H9 (cell line): Measurements from ENCODE around the gene CPNE5. TPM values are rescaled to one million over a fixed set of nuclear protein-coding genes. Genes with fewer than 3 reads are reported as not detected.

ENCODE experiments used
- DNase-seq: peaks from one replicate; pipeline ENCODE4 v3.0.0-alpha.2; 2017
- H2AFZ ChIP-seq: one replicate; pipeline ENCODE4 v1.6.1; 2013; ENCODE audit warnings: mild to moderate bottlenecking, low read length, control low read depth, moderate library complexity
- H2AK5ac ChIP-seq: 2 replicates; pipeline ENCODE4 v1.6.1; 2013; ENCODE audit warnings: low read length, control low read depth, mixed read lengths; ENCODE audit not compliant: insufficient read length
- H2BK120ac ChIP-seq: one replicate; pipeline ENCODE4 v1.6.1; 2013; ENCODE audit warnings: low read depth, mild to moderate bottlenecking, low read length, control low read depth, inconsistent platforms; ENCODE audit not compliant: poor library complexity, severe bottlenecking
- H2BK12ac ChIP-seq: 2 replicates; pipeline ENCODE4 v1.6.1; 2013; ENCODE audit warnings: low read length, control low read depth, mixed read lengths, low read depth; ENCODE audit not compliant: insufficient read length
- H2BK15ac ChIP-seq: 2 replicates; pipeline ENCODE4 v1.6.1; 2013; ENCODE audit warnings: low read depth, low read length, control low read depth
- H2BK20ac ChIP-seq: one replicate; pipeline ENCODE4 v1.6.1; 2013; ENCODE audit warnings: low read depth, mild to moderate bottlenecking, low read length, control low read depth, inconsistent platforms; ENCODE audit not compliant: poor library complexity, severe bottlenecking
- H2BK5ac ChIP-seq: 2 replicates; pipeline ENCODE4 v1.6.1; 2013; ENCODE audit warnings: low read length, control low read depth, mixed read lengths; ENCODE audit not compliant: insufficient read length
- H3K14ac ChIP-seq: 2 replicates; pipeline ENCODE4 v1.6.1; 2013; ENCODE audit warnings: low read length, control low read depth; ENCODE audit not compliant: insufficient read depth
- H3K18ac ChIP-seq: 2 replicates; pipeline ENCODE4 v1.6.1; 2013; ENCODE audit warnings: low read depth, mild to moderate bottlenecking, mixed read lengths, low read length, control low read depth; ENCODE audit not compliant: insufficient read length
- H3K23ac ChIP-seq: 2 replicates; pipeline ENCODE4 v1.6.1; 2013; ENCODE audit warnings: low read length, control low read depth, mixed read lengths, low read depth; ENCODE audit not compliant: insufficient read length
- H3K23me2 ChIP-seq: 2 replicates; pipeline ENCODE4 v1.6.1; 2013; ENCODE audit warnings: low read depth, mild to moderate bottlenecking, mixed read lengths, low read length, control low read depth; ENCODE audit not compliant: insufficient read length, poor library complexity, severe bottlenecking
- H3K27ac ChIP-seq: 2 replicates; pipeline ENCODE4 v1.5.1; 2013; ENCODE audit warnings: low read length, control low read depth, mixed read lengths, low read depth; ENCODE audit not compliant: insufficient read length
- H3K27me3 ChIP-seq: 2 replicates; pipeline ENCODE4 v1.6.1; 2013; ENCODE audit warnings: low read length, control low read depth, inconsistent platforms; ENCODE audit not compliant: insufficient read depth
- H3K4ac ChIP-seq: 2 replicates; pipeline ENCODE4 v1.6.1; 2013; ENCODE audit warnings: low read depth, mild to moderate bottlenecking, control low read depth, inconsistent platforms, low read length, moderate library complexity
- H3K4me1 ChIP-seq: 2 replicates; pipeline ENCODE4 v1.6.1; 2013; ENCODE audit warnings: low read length, control low read depth, inconsistent platforms; ENCODE audit not compliant: insufficient read depth
- H3K4me2 ChIP-seq: 2 replicates; pipeline ENCODE4 v1.6.1; 2013; ENCODE audit warnings: low read length, control low read depth, mixed read lengths; ENCODE audit not compliant: insufficient read length, insufficient read depth
- H3K56ac ChIP-seq: 2 replicates; pipeline ENCODE4 v1.6.1; 2013; ENCODE audit warnings: low read depth, mild to moderate bottlenecking, mixed read lengths, low read length, control low read depth; ENCODE audit not compliant: insufficient read length
- H3K79me1 ChIP-seq: 2 replicates; pipeline ENCODE4 v1.6.1; 2013; ENCODE audit warnings: low read depth, mild to moderate bottlenecking, moderate library complexity, low read length, control low read depth, inconsistent platforms; ENCODE audit not compliant: insufficient read depth, poor library complexity, severe bottlenecking
- H3K79me2 ChIP-seq: 2 replicates; pipeline ENCODE4 v1.6.1; 2013; ENCODE audit warnings: low read length, control low read depth, inconsistent platforms; ENCODE audit not compliant: insufficient read depth
- H3K9ac ChIP-seq: 2 replicates; pipeline ENCODE4 v1.6.1; 2013; ENCODE audit warnings: low read length, control low read depth, mixed read lengths; ENCODE audit not compliant: insufficient read length; ENCODE audit errors: extremely low read depth
- H3K9me3 ChIP-seq: one replicate; pipeline ENCODE4 v1.6.1; 2013; ENCODE audit warnings: low read depth, low read length, inconsistent platforms; ENCODE audit not compliant: control insufficient read depth
- H3T11ph ChIP-seq: one replicate; pipeline ENCODE4 v1.6.1; 2013; ENCODE audit warnings: mild to moderate bottlenecking, low read length, control low read depth, inconsistent platforms
- H4K20me1 ChIP-seq: one replicate; pipeline ENCODE4 v1.6.1; 2013; ENCODE audit not compliant: control insufficient read depth, insufficient read length, insufficient read depth
- H4K5ac ChIP-seq: 2 replicates; pipeline ENCODE4 v1.6.1; 2013; ENCODE audit warnings: low read depth, mild to moderate bottlenecking, mixed read lengths, low read length, control low read depth; ENCODE audit not compliant: insufficient read length
- H4K8ac ChIP-seq: replicated peaks from 2 replicates; pipeline ENCODE4 v1.6.1; 2013; ENCODE audit warnings: low read length, control low read depth, mixed read lengths, low read depth; ENCODE audit not compliant: insufficient read length
- H4K91ac ChIP-seq: 2 replicates; pipeline ENCODE4 v1.6.1; 2013; ENCODE audit warnings: low read depth, mild to moderate bottlenecking, moderate library complexity, mixed read lengths, low read length, control low read depth; ENCODE audit not compliant: insufficient read length
- H3K27ac Mint-ChIP-seq, 3 experiments: 2 replicates in 2 of 3; 3 replicates in 1 of 3; pipeline ENCODE4 v1.8.0; 2020 to 2021; ENCODE audit warnings: mixed read lengths in 3 of 3, mild to moderate bottlenecking in 1 of 3, moderate library complexity in 1 of 3
- H3K27me3 Mint-ChIP-seq: 2 replicates; pipeline ENCODE4 v1.8.0; 2021; ENCODE audit warnings: low read depth, mild to moderate bottlenecking, moderate library complexity, mixed read lengths
- H3K36me3 Mint-ChIP-seq, 3 experiments: 2 replicates in 2 of 3; 3 replicates in 1 of 3; pipeline ENCODE4 v1.8.0; 2020 to 2021; ENCODE audit warnings: low read depth in 3 of 3, mixed read lengths in 3 of 3; ENCODE audit not compliant: insufficient read depth in 1 of 3
- H3K4me1 Mint-ChIP-seq, 2 experiments: 2 replicates each; pipeline ENCODE4 v1.8.0; 2020; ENCODE audit warnings: mixed read lengths in 2 of 2
- H3K4me3 Mint-ChIP-seq, 2 experiments: 2 replicates in 1 of 2; 3 replicates in 1 of 2; pipeline ENCODE4 v1.8.0; 2020 to 2021; ENCODE audit warnings: mild to moderate bottlenecking in 2 of 2, mixed read lengths in 2 of 2, moderate library complexity in 1 of 2
- H3K9me3 Mint-ChIP-seq, 2 experiments: 2 replicates in 1 of 2; 3 replicates in 1 of 2; pipeline ENCODE4 v1.8.0; 2020; ENCODE audit warnings: mild to moderate bottlenecking in 2 of 2, mixed read lengths in 2 of 2, moderate library complexity in 1 of 2
- CTCF ChIP-seq: fragments of 200-600 bp; sonication (generic); conservative IDR thresholded peaks from 3 replicates; pipeline ENCODE4 v1.8.0; 2021; ENCODE audit warnings: antibody characterized with exemption, mild to moderate bottlenecking
- WGBS: extraction: QIAGEN DNeasy Blood & Tissue Kit; methylation state at CpG from one replicate; pipeline ENCODE4 v1.1.7; 2013; ENCODE audit warnings: missing lambda C conversion rate, low lambda C conversion rate, mixed read lengths; ENCODE audit not compliant: insufficient read length; ENCODE audit errors: extremely low coverage; 5-methylcytosine and 5-hydroxymethylcytosine counted together
- total RNA-seq: library from RNA; stranded (reverse); gene quantifications from 2 replicates; pipeline ENCODE4 v1.2.1, GENCODE V29; 2021

CPNE5 gene
- total RNA-seq, 1 experiment from 2014 or later, result 0.52 TPM

- H3K56ac ChIP-seq, result no peak overlapping the region
- H2AFZ ChIP-seq, result no peak overlapping the region
- H3K79me1 ChIP-seq, result no peaks in the 10 kb centered on the region
- no CpG with 5 or more reads among the region's 15 CpGs for WGBS
- no peak overlapping the region for H4K8ac ChIP-seq
- no peak overlapping the region for H3K9ac ChIP-seq
- H3K14ac ChIP-seq, result no peak overlapping the region
- H3K4ac ChIP-seq, result no peak overlapping the region
- no peaks in the 10 kb centered on the region for H3K23me2 ChIP-seq
- no peak overlapping the region for H2BK5ac ChIP-seq
- Mint-ChIP-seq H3K4me1 (peaks cover 10 to 18% of the 10 kb centered on the region in 2 experiments), H3K4me3 (no peak overlapping the region), H3K27me3 (peaks cover 19% of the 10 kb centered on the region), H3K9me3 (no peaks in the 10 kb centered on the region; a peak in 1 of 5 replicates), H3K27ac (no peak overlapping the region), H3K36me3 (no peaks in the 10 kb centered on the region)
- no peak overlapping the region for H4K5ac ChIP-seq
- no peak overlapping the region for H3T11ph ChIP-seq
- H4K20me1 ChIP-seq, result no peaks in the 10 kb centered on the region
- H3K4me2 ChIP-seq, result no peak overlapping the region
- no peak overlapping the region for H2BK20ac ChIP-seq
- no peaks in the 10 kb centered on the region; the same call in 1 of the 2 replicates for H3K4me1 ChIP-seq
- TF ChIP-seq CTCF, result no peak
- no peak overlapping the region for H2BK120ac ChIP-seq
- no peak overlapping the region for H3K23ac ChIP-seq
- no peak overlapping the region for H2AK5ac ChIP-seq
- no peaks in the 10 kb centered on the region for H3K27me3 ChIP-seq
- no peak for DNase-seq
- H3K18ac ChIP-seq, result no peak overlapping the region
- H2BK12ac ChIP-seq, result no peak overlapping the region
- no peak overlapping the region for H4K91ac ChIP-seq
- H3K27ac ChIP-seq, result no peak overlapping the region
- H3K9me3 ChIP-seq, result no peaks in the 10 kb centered on the region
- no peaks in the 10 kb centered on the region for H3K79me2 ChIP-seq
- H2BK15ac ChIP-seq, result no peak overlapping the region
Observed at GRCh38 chr6:36730424-36731380, 108.5 kb downstream of the CPNE5 start.
